Mammary epithelial cell (primary cell): Measurements from ENCODE around the gene DEPP1.

ENCODE experiments used
- CTCF ChIP-seq, 2 donors: IDR thresholded peaks in 1 of 2; conservative IDR thresholded peaks in 1 of 2; 2 replicates each; pipeline ENCODE4 v1.5.1; 2011 to 2012; ENCODE audit warnings: inconsistent platforms in 2 of 2, low read length in 2 of 2, mild to moderate bottlenecking in 2 of 2, control low read depth in 1 of 2, low read depth in 1 of 2; ENCODE audit not compliant: insufficient read depth in 1 of 2; ENCODE audit errors: extremely low read depth in 1 of 2
- EZH2 ChIP-seq: IDR thresholded peaks from 2 replicates; pipeline ENCODE4 v1.6.1; 2012; ENCODE audit warnings: low read length, inconsistent platforms, borderline replicate concordance

DNA sequence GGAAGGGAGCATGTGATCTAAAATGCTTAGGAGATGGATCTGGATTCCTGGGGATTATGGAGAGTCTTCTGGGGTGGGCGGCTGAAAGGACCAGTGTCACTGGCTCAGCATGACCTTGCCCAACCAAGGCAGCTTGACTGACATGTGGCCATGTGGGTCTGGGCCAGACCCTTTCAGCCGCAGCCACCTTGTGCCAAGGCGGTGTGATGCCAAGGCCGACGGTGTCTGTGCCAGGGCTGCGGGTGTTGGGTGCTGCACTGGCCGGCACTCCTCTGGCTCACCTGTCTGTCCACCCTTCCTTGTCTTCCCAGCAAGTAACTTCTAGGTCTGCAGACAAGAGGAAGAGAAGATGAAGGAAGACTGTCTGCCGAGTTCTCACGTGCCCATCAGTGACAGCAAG lies 8.8 kb downstream of the DEPP1 start:
- TF ChIP-seq CTCF (conservative IDR thresholded peaks at IDR 0.05 in 1 of 2, IDR thresholded peaks at IDR 0.05 in 1 of 2; ENCODE audit: extremely low read depth in 1 of 2, insufficient read depth in 1 of 2, low read depth in 1 of 2, low read length in 2 of 2) (no peak), EZH2 (no peak)
